Endometrial microvascular endothelial cells (primary cell): ENCODE measurements around the gene FOXJ2. TPM values are rescaled to one million over a fixed set of nuclear protein-coding genes. Genes with fewer than 3 reads are reported as not detected.
"Not testable (repeated sequence)": the region's sequence is repeated elsewhere in the genome, so short reads cannot be mapped to it uniquely, and the experiment has no call there.

Experiments used
- in situ Hi-C: cut with HindIII; loops from 2 replicates; pipeline ENCODE4 v1.10.0; 2017; ENCODE audit warnings: low sequenced_read_pairs, low pct_unique_long_range_greater_than_20kb; ENCODE audit errors: inconsistent ontology term
- total RNA-seq: library from RNA; depleted of rRNA; stranded (reverse); fragments of >200 nt; gene quantifications from one replicate; pipeline ENCODE4 v1.2.3, GENCODE V29; 2015; ENCODE audit errors: inconsistent ontology term

Gene FOXJ2
- total RNA-seq, 1 donor from 2014 or later = 7.2 TPM

DNA sequence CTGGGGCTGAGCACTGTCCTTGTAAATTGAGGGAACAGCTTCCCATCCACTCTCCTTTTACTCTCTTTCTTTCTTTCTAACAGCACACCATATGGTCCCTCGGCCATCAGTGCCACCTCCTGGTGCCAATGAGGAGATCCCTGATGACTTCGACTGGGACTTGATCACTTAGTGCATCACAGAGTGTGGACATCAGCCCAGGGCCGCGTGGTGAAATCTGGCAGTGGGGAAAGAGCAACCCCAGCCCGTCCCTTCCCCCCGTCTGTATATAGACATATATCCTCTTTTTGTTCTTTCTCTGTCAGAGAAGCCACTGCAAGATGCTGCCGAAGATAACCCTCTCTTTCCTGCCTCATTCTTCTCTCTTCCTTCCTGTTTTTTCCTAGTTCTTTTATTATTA lies 20.2 kb downstream of the FOXJ2 start:
- in situ Hi-C loops = no loop called here

DNA sequence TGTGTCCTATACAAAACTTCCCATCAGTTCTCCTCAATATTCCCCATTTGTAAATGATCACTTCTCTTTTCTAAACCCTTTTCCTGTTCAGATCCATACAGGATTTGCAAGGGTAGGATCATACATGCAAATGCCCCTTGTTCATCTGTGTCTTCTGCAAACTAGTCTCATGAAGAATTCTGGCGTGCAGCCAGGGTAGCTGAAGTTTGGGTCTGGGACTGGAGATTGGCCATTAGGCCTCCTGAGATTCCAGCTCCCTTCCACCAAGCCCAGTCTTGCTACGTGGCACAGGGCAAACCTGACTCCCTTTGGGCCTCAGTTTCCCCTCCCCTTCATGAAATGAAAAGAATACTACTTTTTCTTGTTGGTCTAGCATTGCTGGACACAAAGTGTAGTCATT lies 22.3 kb downstream of the FOXJ2 start:
- in situ Hi-C loops = no loop called here

DNA sequence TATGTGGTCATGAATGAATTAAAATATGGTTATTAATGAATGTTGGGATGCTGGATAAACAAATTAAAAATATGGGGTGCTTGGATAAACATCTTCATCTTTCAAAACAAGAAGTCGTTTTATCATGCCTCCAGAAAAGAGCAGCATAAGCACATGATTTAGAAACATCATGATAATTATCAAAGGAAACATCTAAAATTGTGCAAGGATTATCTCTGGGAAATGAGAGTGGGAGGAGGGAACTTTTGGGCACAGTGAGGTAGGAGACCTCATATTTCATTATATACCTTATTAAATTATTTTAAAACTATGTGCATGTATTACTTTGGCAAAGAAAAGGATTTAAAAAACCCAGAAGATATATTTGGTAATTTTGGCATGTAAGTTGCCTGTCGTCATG lies 24.8 kb downstream of the FOXJ2 start:
- in situ Hi-C loops = no loop called here

GRCh38 chr12:8057839-8058238 lies 25.3 kb downstream of the FOXJ2 start:
- in situ Hi-C loops = no loop called here

DNA sequence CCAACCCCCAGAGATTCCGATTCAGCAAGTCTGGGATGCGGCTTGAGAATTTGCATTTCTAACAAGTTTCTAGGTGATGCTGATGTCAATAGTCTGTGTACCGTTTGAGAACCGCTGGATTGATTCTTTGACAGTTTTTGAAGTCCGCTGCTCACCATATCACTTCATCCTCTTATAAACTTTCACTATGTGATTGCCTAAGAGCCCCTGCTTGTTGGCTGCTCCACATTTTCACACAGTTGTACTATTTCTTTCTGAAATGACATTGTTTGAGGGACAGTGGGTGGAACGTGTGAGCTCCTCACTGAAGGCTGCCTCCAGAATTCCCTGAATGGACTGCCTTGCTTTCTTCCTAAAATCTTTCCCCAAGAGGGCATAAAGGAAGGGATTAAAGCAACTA lies 26.0 kb downstream of the FOXJ2 start:
- in situ Hi-C loops = no loop called here

DNA sequence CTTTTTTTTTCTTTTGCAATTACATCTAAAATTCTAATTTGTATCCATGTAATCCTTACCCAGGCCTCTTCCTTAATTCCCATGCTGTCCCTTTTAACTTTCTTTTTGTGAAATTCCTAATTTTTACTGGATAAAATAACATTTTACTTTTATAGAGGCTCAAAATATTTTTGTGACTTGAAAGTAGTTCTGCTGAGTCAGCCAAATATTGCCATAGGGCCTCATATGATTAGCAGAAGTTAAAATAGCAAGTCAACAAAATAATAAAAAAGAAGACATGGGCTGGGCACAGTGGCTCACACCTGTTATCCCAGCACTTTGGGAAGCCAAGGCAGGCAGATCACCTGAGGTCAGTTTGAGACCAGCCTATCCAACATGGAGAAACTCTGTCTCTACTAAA lies 31.6 kb downstream of the FOXJ2 start:
- in situ Hi-C loops = no loop called here

DNA sequence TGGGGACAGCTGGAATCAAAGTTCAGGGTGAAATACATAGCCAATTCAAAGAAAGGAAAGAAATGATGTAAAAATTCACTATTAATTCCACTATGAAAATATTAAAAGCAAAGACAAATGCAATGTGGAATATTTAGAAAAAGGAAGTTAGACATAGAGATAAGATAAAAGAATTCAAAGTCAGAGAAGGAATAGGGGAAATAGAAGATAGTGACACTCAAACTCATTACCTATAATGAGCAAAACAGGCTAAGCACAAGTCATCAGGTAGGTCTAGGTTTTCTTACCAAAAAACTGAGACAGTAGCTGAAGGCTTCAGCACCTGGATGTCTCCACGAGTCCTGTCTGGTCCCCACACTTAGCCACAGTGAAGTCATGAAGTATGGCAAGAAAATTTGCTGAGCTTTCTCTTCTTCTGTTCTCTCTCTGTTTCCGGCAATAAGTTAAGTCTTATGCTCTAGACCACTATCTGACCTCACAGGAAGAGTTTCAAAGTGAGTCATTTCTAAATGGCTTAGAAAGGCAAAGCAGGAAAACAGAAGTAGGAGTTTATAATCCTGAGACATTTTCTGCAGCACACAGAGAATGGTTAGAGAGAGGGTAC lies 33.6 kb downstream of the FOXJ2 start, which contains the start of gene C3AR1:
Gene C3AR1 (minus strand): TSS at position 369 of the 604 bp plus-strand sequence. CDS start 6,174 bp downstream, outside the sequence.
- in situ Hi-C loops = no loop called here

DNA sequence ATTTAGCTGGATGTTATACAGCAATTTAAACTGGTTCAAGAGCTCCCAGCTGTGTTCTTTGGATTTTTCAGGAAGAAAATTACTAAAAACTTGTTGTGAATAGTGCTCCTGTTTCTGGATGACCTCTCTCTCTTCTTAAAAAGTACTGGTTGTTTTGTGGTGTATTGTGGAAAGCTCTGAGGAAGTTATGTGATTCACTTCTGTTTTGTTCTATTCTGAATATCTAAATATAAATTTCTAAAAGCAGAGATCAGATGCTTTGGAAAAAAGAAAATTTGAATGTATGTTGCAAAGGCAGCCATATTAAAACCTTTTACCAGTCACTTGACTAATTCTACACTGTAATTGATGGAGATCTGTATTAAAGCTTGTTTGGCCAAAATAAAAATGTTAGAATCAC lies 37.1 kb downstream of the FOXJ2 start:
- in situ Hi-C loops = no loop called here

- in situ Hi-C loops = not testable (repeated sequence)
Observed at GRCh38 chr12:8071820-8072219, 39.3 kb downstream of the FOXJ2 start.

GRCh38 chr12:8075935-8076334 lies 43.4 kb downstream of the FOXJ2 start:
- in situ Hi-C loops = no loop called here

- in situ Hi-C loops = no loop called here
Observed at GRCh38 chr12:8076366-8076765, 43.9 kb downstream of the FOXJ2 start.

- in situ Hi-C loops = no loop called here
Observed at GRCh38 chr12:8077207-8077606, 44.7 kb downstream of the FOXJ2 start.

- in situ Hi-C loops = no loop called here
Observed at GRCh38 chr12:8078398-8078797, 45.9 kb downstream of the FOXJ2 start.

- in situ Hi-C loops = no loop called here
Observed at GRCh38 chr12:8078916-8079315, 46.4 kb downstream of the FOXJ2 start.

GRCh38 chr12:8080120-8080519 lies 47.6 kb downstream of the FOXJ2 start:
- in situ Hi-C loops = no loop called here

DNA sequence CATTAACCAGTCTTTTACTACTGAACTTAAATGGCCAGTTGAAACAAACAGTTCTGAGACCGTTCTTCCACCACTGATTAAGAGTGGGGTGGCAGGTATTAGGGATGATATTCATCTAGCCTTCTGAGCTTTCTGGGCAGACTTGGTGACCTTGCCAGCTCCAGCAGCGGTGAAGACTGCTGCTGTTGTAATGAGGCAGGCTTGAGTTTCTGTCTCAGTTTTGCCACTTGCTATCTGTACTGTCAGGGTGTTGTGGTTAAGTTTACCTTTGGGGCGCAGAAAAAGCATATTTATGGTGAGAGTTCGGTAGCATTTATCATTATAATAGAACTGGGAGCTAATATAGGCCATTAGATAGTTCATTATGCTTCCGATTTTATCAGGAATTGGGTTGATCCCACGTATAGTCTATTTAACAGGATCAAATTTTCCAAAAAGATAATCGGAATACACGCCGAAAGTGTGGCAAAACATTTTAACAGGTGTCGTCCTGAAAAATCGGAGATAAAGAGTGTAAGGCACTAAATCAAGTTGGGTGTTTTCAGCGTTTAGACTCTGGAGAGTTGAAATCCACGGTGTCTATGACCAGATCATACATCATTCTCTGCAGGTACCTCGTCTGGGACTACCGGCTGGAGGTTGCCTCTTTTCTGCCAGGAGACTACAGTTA lies 48.9 kb downstream of the FOXJ2 start:
- in situ Hi-C loops = no loop called here

DNA sequence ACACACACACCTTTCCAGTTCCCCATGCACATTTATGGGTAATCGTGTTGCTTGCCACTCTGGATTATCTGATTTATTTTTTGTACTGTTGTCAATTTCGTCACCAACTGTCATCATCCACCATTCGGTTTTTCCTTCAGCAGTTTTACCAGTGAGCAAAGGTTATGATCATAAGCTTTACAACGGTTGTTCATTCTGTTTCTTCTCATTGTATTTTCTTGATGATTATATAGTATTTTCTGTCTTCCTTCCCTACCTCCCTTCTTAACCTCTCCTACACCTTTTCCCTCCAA lies 50.2 kb downstream of the FOXJ2 start:
- in situ Hi-C loops = no loop called here

- in situ Hi-C loops = not testable (repeated sequence)
Observed at GRCh38 chr12:8084351-8084750, 51.8 kb downstream of the FOXJ2 start.

- in situ Hi-C loops = no loop called here
Observed at GRCh38 chr12:8087666-8088065, 55.1 kb downstream of the FOXJ2 start.

DNA sequence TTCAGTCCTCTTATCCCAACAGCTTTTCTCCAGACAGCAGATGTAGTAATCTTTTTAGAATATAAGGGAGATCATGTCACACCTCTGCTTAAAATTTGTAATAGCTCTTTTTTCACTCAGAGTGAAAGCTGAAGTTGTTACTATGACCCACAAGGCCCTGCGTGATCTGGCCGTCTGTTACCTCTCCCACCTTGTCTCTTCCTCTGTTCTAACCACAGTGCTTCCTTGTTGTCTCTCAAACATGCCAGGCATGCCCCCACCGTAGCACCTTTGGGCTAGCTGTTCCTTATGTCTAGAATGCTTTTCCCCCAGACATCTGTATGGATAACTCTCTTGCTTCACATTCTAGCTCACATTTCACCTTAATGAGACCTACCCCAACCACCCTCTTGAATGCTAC lies 56.1 kb downstream of the FOXJ2 start:
- in situ Hi-C loops = no loop called here

- in situ Hi-C loops = not testable (repeated sequence)
Observed at GRCh38 chr12:8089277-8089676, 56.8 kb downstream of the FOXJ2 start.
